Measurements from ENCODE around the gene FGD2.

FGD2 gene

DNA sequence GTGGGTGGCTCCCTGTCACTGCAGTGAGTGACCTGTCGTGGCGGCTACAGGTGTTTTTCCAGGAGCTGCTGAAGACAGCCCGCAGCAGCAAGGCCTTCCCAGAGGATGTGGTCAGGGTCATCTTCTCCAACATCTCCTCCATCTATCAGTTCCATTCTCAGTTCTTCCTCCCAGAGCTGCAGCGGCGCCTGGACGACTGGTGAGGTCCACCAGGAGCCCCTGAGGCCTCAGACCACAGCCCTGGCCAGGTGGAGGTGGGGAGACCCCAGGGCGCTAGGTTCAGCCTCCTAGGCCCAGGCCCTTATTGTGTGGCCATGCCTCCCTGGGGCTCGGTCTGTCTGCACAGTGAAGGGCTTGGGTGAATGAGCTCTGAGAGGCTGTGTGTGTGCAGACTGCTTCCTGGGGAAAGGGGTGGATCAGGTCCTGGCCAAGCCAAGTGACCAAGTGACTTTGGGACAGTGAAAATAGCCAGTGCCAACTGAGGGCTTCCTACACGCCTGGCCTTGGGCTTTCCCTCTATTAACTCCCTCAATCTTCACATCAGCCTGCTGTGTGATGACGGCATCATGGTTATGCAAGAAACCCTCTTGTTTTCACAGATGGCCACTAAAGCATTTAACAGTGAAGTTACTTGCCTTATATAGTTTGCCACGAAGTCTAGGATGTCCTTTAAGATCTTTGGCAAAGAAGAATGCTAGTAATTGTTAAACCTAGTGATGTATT, 6.4 kb downstream of the FGD2 start (continued):
- peak; percentile 42; the same call in 1 of the 2 replicates for TF ChIP-seq ZIC2 (tag by site-specific recombination; IDR thresholded peaks at IDR 0.05)
- 0 out of 2 replicates have a peak, but pooled peaks have one; percentile 25 for TF ChIP-seq ZEB2 (tag by site-specific recombination; IDR thresholded peaks at IDR 0.05)

DNA sequence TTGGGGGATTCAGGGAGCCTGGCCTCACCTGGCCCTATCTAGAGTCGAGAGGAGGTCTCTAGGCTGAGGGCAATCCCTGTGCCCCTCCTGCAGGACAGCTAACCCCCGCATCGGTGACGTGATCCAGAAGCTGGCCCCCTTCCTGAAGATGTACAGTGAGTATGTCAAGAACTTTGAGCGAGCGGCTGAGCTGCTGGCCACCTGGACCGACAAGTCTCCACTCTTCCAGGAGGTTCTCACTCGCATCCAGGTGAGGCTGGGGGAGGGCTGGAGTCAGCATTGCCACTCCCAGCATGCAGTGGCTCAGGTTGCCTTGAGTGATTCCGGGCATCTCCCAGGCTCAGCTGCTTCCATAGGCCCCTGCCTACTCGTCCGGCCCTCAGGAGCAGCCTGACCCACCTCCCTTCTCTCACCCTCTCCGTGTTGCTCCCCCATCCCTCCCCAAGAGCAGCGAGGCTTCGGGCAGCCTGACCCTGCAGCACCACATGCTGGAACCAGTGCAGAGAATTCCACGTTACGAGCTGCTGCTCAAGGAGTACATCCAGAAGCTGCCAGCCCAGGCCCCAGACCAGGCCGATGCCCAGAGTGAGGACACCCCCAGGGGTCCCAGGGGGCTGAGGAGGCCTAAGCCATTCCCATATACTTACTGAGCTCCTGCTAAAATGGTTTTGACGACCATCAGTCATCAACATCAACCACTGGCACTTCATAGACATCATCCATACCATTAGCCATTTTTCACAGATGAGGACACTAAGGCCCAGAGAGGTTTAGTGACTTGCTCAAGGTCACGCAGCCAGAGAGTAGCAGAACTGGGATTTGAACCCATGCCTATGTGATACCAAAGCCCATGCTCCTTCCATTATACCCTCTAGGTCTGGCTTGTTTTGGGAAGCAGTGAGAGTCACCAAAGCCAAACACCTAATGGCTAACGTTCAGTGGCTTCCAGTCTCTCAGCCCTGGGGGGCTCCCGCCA, 8.3 kb downstream of the FGD2 start:
- TF ChIP-seq TCF7L2 (IDR thresholded peaks at IDR 0.05; ENCODE audit: borderline replicate concordance, low read depth, low read length) (no peak), ZBTB1 (tag by site-specific recombination; IDR thresholded peaks at IDR 0.05) (no peak), YY2 (tag by site-specific recombination; IDR thresholded peaks at IDR 0.05) (no peak), ZFP69B (tag by site-specific recombination; IDR thresholded peaks at IDR 0.05) (no peak), ZNF23 (tag by site-specific recombination; IDR thresholded peaks at IDR 0.05; ENCODE audit: borderline replicate concordance) (no peak), ZNF768 (tag by site-specific recombination; IDR thresholded peaks at IDR 0.05) (peak; percentile 46; the same call in 1 of the 2 replicates)
- TF ChIP-seq, protein P1, sequence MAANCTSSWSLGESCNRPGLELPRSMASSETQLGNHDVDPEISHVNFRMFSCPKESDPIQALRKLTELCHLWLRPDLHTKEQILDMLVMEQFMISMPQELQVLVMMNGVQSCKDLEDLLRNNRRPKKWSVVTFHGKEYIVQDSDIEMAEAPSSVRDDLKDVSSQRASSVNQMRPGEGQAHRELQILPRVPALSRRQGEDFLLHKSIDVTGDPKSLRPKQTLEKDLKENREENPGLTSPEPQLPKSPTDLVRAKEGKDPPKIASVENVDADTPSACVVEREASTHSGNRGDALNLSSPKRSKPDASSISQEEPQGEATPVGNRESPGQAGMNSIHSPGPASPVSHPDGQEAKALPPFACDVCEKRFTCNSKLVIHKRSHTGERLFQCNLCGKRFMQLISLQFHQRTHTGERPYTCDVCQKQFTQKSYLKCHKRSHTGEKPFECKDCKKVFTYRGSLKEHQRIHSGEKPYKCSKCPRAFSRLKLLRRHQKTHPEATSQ (tag by site-specific recombination; IDR thresholded peaks at IDR 0.05): no peak
- POLR2A ChIA-PET: no interaction called here
- CTCF ChIA-PET: interaction anchor here (0.6 to 7.8 kb wide), 7 partner anchors 17 to 248 kb away, joined by 3 to 216 read pairs (median 4); partner anchors contain the start of genes C6orf89 and PPIL1
- Histone ChIP-seq H3K36me3 (ENCODE audit: control insufficient read depth in 2 of 2, insufficient read depth in 1 of 2, low read length in 2 of 2) (no peaks in the 10 kb centered on the region), H3K4me3 (ENCODE audit: low read depth, low read length) (no peak overlapping the region), H3K27ac (ENCODE audit: extremely low read depth, low read depth, low read length) (no peak overlapping the region), H3K9me3 (ENCODE audit: control insufficient read depth, insufficient read depth, low read depth, low read length) (no peaks in the 10 kb centered on the region), H3K4me1 (ENCODE audit: control insufficient read depth, insufficient read depth, low read length) (no peaks in the 10 kb centered on the region)

DNA sequence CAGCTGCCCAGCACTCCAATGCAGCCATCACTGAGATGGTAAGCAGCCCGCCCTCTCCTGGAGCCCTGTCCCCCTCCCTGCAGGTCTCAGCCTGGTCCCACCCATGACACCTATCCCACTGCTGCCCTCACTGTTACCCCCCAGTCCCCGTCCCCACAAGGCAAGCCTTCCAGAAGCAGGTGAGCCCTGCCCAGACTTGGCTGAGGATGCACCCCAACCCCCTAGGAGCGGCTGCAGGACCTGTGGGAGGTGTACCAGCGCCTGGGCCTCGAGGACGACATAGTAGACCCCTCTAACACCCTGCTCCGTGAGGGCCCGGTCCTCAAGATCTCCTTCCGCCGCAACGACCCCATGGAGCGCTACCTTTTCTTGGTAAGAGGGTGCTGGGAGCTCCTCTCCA, 9.2 kb downstream of the FGD2 start:
- H3K4me1 ChIP-seq (ENCODE audit: control insufficient read depth, insufficient read depth, low read length): peaks cover 3% of the 10 kb centered on the region; the same call in 1 of the 2 replicates
- ChIA-PET CTCF (interaction anchor here (1.7 to 18.3 kb wide), 4 partner anchors 135 to 247 kb away, joined by 6 to 845 read pairs (median 227); partner anchors contain the start of genes C6orf89 and PPIL1), POLR2A (no interaction called here)
- no peak overlapping the region for H3K4me3 ChIP-seq (ENCODE audit: low read depth, low read length)
- no peaks in the 10 kb centered on the region for H3K9me3 ChIP-seq (ENCODE audit: control insufficient read depth, insufficient read depth, low read depth, low read length)
- no peak overlapping the region for H3K27ac ChIP-seq (ENCODE audit: extremely low read depth, low read depth, low read length)
- no peaks in the 10 kb centered on the region for H3K36me3 ChIP-seq (ENCODE audit: control insufficient read depth in 2 of 2, insufficient read depth in 1 of 2, low read length in 2 of 2)
- no peak for TF ChIP-seq ZBTB1 (tag by site-specific recombination; IDR thresholded peaks at IDR 0.05)
- TF ChIP-seq ZNF416 (tag by site-specific recombination; IDR thresholded peaks at IDR 0.05): no peak
- TF ChIP-seq, protein P2, sequence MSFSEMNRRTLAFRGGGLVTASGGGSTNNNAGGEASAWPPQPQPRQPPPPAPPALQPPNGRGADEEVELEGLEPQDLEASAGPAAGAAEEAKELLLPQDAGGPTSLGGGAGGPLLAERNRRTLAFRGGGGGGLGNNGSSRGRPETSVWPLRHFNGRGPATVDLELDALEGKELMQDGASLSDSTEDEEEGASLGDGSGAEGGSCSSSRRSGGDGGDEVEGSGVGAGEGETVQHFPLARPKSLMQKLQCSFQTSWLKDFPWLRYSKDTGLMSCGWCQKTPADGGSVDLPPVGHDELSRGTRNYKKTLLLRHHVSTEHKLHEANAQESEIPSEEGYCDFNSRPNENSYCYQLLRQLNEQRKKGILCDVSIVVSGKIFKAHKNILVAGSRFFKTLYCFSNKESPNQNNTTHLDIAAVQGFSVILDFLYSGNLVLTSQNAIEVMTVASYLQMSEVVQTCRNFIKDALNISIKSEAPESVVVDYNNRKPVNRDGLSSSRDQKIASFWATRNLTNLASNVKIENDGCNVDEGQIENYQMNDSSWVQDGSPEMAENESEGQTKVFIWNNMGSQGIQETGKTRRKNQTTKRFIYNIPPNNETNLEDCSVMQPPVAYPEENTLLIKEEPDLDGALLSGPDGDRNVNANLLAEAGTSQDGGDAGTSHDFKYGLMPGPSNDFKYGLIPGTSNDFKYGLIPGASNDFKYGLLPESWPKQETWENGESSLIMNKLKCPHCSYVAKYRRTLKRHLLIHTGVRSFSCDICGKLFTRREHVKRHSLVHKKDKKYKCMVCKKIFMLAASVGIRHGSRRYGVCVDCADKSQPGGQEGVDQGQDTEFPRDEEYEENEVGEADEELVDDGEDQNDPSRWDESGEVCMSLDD (tag by site-specific recombination; IDR thresholded peaks at IDR 0.05): no peak
- TF ChIP-seq, protein P3, sequence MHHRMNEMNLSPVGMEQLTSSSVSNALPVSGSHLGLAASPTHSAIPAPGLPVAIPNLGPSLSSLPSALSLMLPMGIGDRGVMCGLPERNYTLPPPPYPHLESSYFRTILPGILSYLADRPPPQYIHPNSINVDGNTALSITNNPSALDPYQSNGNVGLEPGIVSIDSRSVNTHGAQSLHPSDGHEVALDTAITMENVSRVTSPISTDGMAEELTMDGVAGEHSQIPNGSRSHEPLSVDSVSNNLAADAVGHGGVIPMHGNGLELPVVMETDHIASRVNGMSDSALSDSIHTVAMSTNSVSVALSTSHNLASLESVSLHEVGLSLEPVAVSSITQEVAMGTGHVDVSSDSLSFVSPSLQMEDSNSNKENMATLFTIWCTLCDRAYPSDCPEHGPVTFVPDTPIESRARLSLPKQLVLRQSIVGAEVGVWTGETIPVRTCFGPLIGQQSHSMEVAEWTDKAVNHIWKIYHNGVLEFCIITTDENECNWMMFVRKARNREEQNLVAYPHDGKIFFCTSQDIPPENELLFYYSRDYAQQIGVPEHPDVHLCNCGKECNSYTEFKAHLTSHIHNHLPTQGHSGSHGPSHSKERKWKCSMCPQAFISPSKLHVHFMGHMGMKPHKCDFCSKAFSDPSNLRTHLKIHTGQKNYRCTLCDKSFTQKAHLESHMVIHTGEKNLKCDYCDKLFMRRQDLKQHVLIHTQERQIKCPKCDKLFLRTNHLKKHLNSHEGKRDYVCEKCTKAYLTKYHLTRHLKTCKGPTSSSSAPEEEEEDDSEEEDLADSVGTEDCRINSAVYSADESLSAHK (tag by site-specific recombination; IDR thresholded peaks at IDR 0.05): no peak
- TF ChIP-seq SP3 (tag by site-specific recombination; IDR thresholded peaks at IDR 0.05): no peak
- TF ChIP-seq ZSCAN30 (tag by site-specific recombination; IDR thresholded peaks at IDR 0.05): no peak
- TF ChIP-seq REST (tag by site-specific recombination; IDR thresholded peaks at IDR 0.05): no peak
- no peak for TF ChIP-seq ZNF140 (tag by site-specific recombination; IDR thresholded peaks at IDR 0.05)
- no peak for TF ChIP-seq TRIM28 (IDR thresholded peaks at IDR 0.05; ENCODE audit: borderline replicate concordance, low read length)
- TF ChIP-seq GLI4 (tag by site-specific recombination; IDR thresholded peaks at IDR 0.05): no peak

All from HEK293 (cell line).